ENCODE results near the gene ASTE1.
"Not testable (repeated sequence)": the region's sequence is repeated elsewhere in the genome, so short reads cannot be mapped to it uniquely, and the experiment has no call there.

Gene ASTE1

DNA sequence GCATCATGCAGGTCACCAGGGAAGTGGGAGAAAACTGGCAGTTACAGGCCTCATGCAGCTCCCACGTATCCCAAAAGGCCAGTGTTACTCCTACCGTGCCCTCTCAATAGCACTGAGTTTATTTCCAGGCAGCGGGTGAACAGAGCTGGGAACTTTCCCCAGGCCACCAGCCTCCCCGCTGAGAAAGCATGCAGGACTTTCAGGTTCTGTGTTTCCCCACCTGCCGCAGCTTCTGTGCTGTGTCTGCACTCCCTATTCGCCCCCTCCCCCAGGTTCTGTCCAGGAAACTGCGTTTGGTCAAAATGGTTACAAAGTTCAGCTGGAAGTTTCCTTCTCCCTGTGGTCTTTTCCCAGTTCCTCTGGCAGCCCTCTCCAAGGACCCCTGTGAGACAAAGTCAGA, 21.4 kb upstream of the ASTE1 start:
- H3K27ac ChIP-seq, result no peak overlapping the region
- no peak for TF ChIP-seq ZFX (IDR thresholded peaks at IDR 0.05; ENCODE audit: borderline replicate concordance)
- TF ChIP-seq, protein P1, sequence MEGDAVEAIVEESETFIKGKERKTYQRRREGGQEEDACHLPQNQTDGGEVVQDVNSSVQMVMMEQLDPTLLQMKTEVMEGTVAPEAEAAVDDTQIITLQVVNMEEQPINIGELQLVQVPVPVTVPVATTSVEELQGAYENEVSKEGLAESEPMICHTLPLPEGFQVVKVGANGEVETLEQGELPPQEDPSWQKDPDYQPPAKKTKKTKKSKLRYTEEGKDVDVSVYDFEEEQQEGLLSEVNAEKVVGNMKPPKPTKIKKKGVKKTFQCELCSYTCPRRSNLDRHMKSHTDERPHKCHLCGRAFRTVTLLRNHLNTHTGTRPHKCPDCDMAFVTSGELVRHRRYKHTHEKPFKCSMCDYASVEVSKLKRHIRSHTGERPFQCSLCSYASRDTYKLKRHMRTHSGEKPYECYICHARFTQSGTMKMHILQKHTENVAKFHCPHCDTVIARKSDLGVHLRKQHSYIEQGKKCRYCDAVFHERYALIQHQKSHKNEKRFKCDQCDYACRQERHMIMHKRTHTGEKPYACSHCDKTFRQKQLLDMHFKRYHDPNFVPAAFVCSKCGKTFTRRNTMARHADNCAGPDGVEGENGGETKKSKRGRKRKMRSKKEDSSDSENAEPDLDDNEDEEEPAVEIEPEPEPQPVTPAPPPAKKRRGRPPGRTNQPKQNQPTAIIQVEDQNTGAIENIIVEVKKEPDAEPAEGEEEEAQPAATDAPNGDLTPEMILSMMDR (IDR thresholded peaks at IDR 0.05), result no peak

DNA sequence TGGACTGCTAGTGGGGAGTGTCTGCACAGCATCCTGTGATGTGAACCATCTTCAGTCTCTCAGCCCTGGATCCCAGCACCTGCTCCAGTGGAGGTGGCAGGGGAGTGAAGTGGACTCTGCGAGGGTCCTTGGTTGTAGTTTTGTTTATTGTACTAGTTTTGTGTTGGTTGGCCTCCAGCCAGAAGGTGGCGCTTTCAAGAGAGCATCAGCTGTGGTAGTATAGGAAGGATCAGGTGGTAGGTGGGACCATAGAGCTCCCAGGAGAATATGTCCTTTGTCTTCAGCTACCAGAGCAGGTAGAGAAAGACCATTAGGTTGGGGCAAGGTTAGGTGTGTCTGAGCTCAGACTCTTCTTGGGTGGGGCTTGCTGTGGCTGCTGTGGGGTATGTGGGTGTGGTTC, 21.0 kb upstream of the ASTE1 start:
- TF ChIP-seq, protein P1 (IDR thresholded peaks at IDR 0.05), result peak; percentile 45
- TF ChIP-seq ZFX (IDR thresholded peaks at IDR 0.05; ENCODE audit: borderline replicate concordance), result no peak
- no peak overlapping the region for H3K27ac ChIP-seq

DNA sequence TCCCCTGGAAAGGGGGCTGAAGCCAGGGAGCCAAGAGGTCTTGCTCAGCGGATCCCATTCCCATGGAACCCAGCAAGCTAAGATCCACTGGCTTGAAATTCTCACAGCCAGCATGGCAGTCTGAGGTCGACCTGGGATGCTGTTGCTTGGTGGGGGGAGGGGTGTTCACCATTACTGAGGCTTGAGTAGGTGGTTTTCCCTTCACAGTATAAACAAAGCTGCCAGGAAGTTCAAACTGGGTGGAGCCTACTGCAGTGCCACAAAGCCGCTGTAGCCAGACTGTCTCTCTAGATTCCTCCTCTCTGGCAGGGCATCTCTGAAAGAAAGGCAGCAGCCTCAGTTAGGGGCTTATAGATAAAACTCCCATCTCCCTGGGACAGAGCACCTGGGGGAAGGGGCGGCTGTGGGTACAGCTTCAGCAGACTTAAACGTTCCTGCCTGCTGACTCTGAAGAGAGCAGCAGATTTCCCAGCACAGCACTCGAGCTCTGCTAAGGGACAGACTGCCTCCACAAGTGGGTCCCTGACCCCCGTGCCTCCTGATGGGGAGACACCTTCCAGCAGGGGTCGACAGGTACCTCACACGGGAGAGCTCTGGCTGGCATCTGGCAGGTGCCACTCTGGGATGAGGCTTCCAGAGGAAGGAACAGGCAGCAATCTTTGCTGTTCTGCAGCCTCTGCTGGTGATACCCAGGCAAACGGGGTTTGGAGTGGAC, 15.8 kb upstream of the ASTE1 start:
- H3K27ac ChIP-seq, result not testable (repeated sequence)

DNA sequence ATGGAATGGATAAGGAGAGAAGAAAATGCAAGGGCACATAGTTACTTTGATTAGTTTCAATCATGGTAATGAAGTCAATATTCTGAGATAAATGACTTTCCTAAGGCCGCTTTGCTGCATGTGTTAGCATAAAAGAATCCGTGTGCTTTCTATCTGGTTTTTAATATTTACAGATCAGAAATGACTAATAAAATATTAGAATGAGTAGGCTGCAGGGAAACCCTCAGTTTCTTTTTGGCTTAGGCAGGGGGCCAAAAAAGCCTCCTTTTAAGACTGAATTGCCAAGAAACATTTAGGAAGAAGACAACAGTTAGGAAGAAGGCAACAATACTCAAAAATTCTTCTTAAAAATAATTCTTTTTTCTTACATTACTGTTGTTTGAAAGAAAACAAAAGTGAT, 11.7 kb upstream of the ASTE1 start:
- no peak for TF ChIP-seq ZFX (IDR thresholded peaks at IDR 0.05; ENCODE audit: borderline replicate concordance)
- TF ChIP-seq, protein P1 (IDR thresholded peaks at IDR 0.05), result no peak
- no peak overlapping the region for H3K27ac ChIP-seq

DNA sequence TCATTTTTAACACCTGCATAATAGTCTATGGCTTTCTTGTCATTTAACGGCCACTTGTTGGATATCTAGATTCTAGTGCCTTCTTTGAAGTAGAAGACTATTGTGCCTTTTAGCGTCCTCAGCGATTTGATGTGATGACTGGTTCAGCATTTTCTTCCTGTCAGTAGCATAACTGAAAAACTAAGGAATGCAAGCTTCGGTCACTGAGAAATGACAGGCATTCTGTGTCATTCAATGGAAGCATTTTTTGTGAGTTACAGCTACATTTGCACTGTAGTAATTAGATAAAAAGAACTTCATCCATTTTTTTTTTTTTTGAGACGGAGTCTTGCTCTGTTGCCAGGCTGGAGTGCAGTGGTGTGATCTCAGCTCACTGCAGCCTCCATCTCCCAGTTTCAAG, 10.4 kb upstream of the ASTE1 start:
- no peak overlapping the region for H3K27ac ChIP-seq
- TF ChIP-seq, protein P1 (IDR thresholded peaks at IDR 0.05), result no peak
- no peak for TF ChIP-seq ZFX (IDR thresholded peaks at IDR 0.05; ENCODE audit: borderline replicate concordance)

DNA sequence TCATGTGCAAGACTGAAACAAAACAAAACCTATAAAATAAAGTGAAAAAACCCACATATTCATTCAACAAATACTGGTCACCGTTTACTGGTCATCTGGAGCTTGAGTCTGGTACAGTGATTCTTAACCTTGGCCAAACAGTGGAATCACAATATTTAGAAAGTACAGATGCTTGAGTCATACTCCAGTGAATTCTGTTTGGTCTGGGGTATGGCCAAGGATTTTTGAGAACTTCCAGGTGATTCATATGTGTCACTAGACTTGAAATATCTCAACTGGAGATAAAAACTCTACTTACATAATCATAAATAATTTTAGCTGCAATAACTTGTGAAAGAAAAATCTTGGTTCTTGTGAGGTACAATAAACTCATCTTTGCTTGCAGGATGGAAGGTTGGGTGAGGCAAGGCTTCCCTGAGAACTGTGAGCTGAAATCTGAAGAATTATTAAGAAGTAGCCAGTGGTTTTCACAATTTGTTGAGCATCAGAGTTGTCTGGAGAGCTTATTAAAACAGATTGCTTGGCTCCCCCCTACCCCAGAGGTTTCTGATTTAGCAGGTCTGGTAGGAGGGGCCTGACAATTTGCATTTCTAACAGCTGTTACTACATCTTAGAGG, 9.7 kb upstream of the ASTE1 start:
- no peak overlapping the region for H3K27ac ChIP-seq
- no peak for TF ChIP-seq ZFX (IDR thresholded peaks at IDR 0.05; ENCODE audit: borderline replicate concordance)
- TF ChIP-seq, protein P1 (IDR thresholded peaks at IDR 0.05), result no peak

DNA sequence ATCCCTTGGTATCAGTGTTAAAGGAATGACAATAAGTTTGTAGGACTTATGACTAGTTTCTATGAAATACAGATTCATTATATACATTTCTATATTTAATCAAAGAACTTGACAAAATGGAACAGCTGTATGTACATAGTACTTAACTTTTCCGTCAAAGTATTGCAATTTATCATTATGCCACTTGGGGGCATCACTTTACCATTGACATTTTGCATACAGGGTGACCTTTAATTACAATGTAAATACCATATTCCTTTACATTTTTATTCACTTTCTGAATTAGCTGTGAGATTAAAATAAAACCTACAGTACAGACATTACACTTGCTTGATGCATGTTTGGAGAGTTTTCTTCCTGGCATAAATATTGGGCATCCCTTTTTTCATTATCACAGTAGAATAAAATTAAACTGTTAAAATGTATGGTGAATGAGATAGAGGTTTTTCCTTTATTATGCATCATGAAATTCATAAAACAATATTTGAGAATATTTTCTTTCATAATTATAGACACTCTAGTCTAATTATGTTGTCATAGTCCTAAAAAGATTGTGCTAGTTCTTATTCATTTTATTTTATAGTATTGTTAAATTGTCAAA, 7.0 kb upstream of the ASTE1 start:
- TF ChIP-seq, protein P1 (IDR thresholded peaks at IDR 0.05), result peak; percentile 82
- no peak for TF ChIP-seq ZFX (IDR thresholded peaks at IDR 0.05; ENCODE audit: borderline replicate concordance)
- no peak overlapping the region for H3K27ac ChIP-seq
